Hematopoietic multipotent progenitor cell (in vitro differentiated cells): ENCODE measurements around the gene PIANP. TPM values are rescaled to one million over a fixed set of nuclear protein-coding genes. Genes with fewer than 3 reads are reported as not detected.
A peak's percentile ranks its signal among the peaks of the same experiment; 100 is the strongest.
"Not testable (repeated sequence)": the region's sequence is repeated elsewhere in the genome, so short reads cannot be mapped to it uniquely, and the experiment has no call there.

Experiments
- DNase-seq, 3 donors: peaks; one replicate each; pipeline ENCODE4 v3.0.0-alpha.2; 2011 to 2015; ENCODE audit warnings: low read depth in 2 of 3, low spot score in 2 of 3
- total RNA-seq: library from RNA; depleted of rRNA; stranded (reverse); fragments of >200 nt; gene quantifications from one replicate; pipeline ENCODE4 v1.2.3, GENCODE V29; 2012

PIANP gene
- under 0.01 TPM for total RNA-seq

- peak in 1 of 3 donors; percentile 61 for DNase-seq
Measured at GRCh38 chr12:6700646-6701051, at the start of gene PIANP. Gene PIANP (minus strand): TSS chr12:6700815. CDS start chr12:6698061, 2,754 bp downstream.

GRCh38 chr12:6748761-6749160 lies 48.1 kb upstream of the PIANP start:
- DNase-seq, result no peak

- DNase-seq, result no peak
Measured at GRCh38 chr12:6747216-6747615, 46.6 kb upstream of the PIANP start.

GRCh38 chr12:6745741-6746525 lies 45.3 kb upstream of the PIANP start:
- peak in 2 of 3 donors; percentile 86 to 95 for DNase-seq

GRCh38 chr12:6743300-6743699 lies 42.7 kb upstream of the PIANP start:
- not testable (repeated sequence) for DNase-seq

GRCh38 chr12:6742834-6743233 lies 42.2 kb upstream of the PIANP start:
- DNase-seq, result no peak

GRCh38 chr12:6742080-6742479 lies 41.5 kb upstream of the PIANP start:
- DNase-seq, result not testable (repeated sequence)

GRCh38 chr12:6736754-6737153 lies 36.1 kb upstream of the PIANP start:
- no peak for DNase-seq

GRCh38 chr12:6735448-6736191 lies 35.0 kb upstream of the PIANP start:
- peak in 2 of 3 donors; percentile 47 to 74 for DNase-seq

GRCh38 chr12:6734506-6735387 lies 34.1 kb upstream of the PIANP start:
- DNase-seq, result no peak

- no peak for DNase-seq
Measured at GRCh38 chr12:6730169-6730568, 29.6 kb upstream of the PIANP start.

- no peak for DNase-seq
Measured at GRCh38 chr12:6729186-6729585, 28.6 kb upstream of the PIANP start.

GRCh38 chr12:6725350-6725749 lies 24.7 kb upstream of the PIANP start:
- no peak for DNase-seq

- peak in 1 of 3 donors; percentile 40 for DNase-seq
Measured at GRCh38 chr12:6724409-6724797, 23.8 kb upstream of the PIANP start.

- DNase-seq, result peak; percentile 80 to 100 (median 99)
Measured at GRCh38 chr12:6723607-6724408, 23.2 kb upstream of the PIANP start, which contains the start of gene COPS7A. Gene COPS7A (plus strand): TSS chr12:6724046. CDS start chr12:6724657, 611 bp downstream.

- DNase-seq, result no peak
Measured at GRCh38 chr12:6722863-6723262, 22.2 kb upstream of the PIANP start.

- DNase-seq, result no peak
Measured at GRCh38 chr12:6716874-6717437, 16.3 kb upstream of the PIANP start.

GRCh38 chr12:6716031-6716873 lies 15.6 kb upstream of the PIANP start:
- DNase-seq, result not testable (repeated sequence)

- no peak for DNase-seq
Measured at GRCh38 chr12:6708960-6709394, 8.4 kb upstream of the PIANP start.
